NCI-H524 treated with DMSO at 0.1 percent for 48 hours (cell line): ENCODE measurements around the gene SBK2.
A peak's percentile ranks its signal among the peaks of the same experiment; 100 is the strongest.
"Not testable (repeated sequence)": the region's sequence is repeated elsewhere in the genome, so short reads cannot be mapped to it uniquely, and the experiment has no call there.

Experiments
- DNase-seq: peaks from one replicate; lab custom pipeline; 2025; lab: John Stamatoyannopoulos, UW

Gene SBK2, protein sequence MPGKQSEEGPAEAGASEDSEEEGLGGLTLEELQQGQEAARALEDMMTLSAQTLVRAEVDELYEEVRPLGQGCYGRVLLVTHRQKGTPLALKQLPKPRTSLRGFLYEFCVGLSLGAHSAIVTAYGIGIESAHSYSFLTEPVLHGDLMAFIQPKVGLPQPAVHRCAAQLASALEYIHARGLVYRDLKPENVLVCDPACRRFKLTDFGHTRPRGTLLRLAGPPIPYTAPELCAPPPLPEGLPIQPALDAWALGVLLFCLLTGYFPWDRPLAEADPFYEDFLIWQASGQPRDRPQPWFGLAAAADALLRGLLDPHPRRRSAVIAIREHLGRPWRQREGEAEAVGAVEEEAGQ

DNA sequence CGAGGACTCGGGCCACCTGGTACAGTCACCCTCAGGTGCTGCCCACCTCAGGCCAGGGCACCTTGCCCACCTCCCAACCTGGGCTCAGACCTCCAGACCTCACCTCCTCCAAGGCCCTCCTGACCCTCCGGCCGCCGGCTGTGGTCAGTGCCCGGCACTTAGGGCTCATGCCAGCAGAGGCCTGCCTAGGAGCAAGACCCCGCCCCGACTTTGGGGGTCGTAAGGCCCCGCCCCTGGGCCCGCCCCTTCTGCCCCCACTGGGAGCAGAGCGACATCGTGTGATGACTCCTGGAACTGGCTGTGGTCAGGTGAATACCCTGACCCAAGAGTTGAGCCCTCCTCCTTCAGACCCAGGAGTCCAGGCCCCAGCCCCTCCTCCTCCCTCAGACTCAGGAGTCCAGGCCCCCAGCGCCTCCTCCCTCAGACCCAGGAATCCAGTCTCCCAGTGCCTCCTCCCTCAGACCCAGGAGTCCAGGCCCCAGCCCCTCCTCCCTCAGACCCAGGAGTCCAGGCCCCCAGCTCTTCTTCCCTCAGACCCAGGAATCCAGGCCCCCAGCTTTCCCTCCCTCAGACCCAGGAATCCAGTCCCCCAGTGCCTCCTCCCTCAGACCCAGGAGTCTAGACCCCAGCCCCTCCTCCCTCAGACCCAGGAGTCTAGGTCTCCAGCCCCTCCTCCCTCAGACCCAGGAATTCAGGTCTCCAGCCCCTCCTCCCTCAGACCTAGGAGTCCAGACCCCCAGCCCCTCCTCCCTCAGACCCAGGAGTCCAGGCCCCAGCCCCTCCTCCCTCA lies at the start of gene SBK2:
Gene SBK2, minus strand, starts transcription at position 183 of the 790 bp plus-strand sequence. CDS start 839 bp downstream, outside the sequence.
- DNase-seq: no peak

DNA sequence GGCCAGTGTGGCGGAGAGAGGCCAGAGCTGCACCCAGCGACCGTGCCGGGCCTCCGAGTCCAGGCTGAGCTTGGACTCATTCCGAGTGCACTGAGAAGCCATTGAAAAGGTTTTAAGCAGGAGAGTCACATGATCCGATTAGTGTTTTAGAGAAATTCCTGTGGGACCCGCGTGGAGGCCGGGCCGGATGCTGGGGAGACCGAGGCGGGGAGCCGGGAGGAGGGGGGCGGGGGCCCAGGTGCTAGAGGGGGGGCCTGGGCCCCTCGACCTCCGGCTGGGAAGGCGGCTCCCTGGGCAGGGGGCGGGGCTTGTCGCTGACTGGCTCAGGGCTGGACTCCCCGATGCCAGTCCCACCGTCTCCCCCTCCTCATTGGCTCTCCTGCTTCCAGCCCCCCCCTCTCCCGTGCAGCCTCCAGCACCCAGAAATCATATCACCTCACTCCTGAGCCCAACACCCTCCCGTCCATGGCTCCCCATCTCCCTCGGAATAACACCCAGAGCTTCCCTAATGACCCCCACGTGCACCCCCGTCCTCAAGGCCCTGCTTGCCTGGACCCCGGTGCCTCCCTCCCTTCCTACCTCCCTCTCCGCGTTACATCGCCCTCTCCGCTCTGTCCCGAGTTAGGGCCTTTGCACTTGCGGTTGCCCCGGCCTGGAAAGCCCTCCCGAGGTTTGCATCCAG lies 48.9 kb upstream of the SBK2 start:
- DNase-seq: peak; percentile 68

DNA sequence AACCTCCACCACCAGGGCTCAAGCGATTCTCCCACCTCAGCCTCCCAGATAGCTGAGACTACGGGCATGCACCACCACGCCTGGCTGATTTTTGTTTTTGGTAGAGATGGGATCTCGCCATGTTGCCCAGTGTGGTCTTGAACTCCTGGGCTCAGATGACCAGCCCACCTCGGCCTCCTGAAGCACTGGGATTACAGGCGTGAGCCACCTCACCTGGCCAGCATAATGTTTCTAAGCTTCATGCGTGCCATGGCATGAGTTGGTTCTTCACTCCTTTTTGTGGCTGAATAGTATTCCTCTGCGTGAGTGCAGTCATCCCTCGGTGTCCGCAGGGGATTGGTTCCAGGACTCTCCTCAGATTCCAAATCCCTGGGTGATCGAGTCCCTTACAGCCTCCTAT lies 47.9 kb upstream of the SBK2 start:
- no peak for DNase-seq

DNA sequence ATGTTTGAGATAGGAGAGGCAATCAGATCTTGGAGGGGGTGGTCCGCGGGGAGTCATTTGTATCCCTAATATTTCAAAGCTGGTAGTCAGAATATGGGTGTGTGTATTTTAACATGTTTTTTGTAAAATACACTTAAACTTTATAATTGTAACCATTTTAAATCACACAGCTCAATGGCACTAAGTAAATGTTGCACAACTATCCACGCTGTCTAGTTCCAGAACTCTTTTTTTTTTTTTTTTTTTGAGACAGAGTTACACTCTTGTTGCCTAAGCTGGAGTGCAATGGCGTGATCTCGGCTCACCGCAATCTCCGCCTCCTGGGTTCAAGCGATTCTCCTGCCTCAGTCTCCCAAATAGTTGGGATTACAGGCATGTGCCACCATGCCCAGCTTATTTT lies 47.0 kb upstream of the SBK2 start:
- not testable (repeated sequence) for DNase-seq

DNA sequence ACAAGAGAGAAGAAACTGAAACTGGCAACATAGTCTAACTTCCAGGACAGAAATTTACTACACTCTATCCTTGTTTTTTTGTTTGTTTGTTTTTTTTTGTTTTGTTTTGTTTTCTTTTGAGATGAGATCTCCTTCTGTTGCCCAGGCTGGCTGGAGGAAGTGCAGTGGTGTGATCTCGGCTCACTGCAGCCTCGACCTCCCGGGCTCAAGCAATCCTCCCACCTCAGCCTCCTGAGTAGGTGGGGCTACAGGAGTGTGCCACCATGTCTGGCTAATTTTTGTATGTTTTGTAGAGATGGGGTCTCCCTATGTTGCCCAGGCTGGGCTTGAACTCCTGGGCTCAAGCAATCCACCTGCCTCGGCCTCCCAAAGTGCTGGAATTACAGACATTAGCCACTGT lies 45.4 kb upstream of the SBK2 start:
- not testable (repeated sequence) for DNase-seq

DNA sequence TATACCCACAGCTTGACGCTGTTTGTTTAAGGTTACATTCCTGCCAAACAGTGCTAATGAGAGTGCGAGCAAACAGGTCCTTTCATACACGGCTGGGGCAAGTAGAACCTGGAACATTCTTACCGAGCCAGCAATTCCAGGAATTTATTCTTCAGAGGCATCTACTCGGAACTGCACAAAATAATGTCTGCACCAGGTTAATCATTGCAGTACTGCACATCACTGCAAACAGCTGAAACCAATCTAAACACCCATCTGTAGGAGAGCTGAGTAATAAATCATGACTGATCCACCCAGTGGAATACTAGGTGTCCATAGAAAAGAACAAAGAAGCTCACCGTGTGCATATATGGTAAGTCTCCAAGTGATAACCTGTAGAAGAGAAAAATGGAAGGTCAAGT lies 44.9 kb upstream of the SBK2 start:
- DNase-seq: no peak

DNA sequence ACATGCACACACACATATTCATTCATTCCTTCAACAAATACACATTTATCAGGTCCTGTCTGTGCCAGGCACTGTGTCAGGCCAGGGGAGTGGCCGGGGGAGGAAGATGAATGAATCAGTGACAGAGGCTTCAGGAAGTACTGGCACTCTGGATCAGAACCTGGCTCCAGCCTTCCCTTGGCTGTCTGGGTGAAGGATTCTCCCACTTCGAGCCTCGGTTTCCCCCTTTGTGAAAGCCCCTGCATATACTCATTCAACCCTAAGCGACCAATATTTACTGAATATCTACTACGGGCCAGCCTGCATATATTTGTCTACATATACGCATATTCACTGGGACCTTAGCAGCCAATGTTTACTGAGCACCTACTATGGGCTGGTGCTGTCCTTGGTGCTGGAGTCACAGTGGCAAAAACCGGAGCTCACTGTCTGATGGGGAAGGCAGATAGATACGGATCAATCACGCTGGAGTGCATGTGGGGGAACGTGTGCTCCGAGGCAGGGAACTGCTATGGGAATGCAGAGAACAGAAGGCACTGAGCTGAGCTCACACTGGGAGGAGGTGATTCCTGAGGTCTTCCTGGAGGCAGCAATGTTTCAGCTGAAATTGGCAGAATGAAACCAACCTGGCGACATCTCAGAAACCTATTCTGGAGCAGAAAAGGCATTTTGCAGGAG lies 44.4 kb upstream of the SBK2 start:
- no peak for DNase-seq

DNA sequence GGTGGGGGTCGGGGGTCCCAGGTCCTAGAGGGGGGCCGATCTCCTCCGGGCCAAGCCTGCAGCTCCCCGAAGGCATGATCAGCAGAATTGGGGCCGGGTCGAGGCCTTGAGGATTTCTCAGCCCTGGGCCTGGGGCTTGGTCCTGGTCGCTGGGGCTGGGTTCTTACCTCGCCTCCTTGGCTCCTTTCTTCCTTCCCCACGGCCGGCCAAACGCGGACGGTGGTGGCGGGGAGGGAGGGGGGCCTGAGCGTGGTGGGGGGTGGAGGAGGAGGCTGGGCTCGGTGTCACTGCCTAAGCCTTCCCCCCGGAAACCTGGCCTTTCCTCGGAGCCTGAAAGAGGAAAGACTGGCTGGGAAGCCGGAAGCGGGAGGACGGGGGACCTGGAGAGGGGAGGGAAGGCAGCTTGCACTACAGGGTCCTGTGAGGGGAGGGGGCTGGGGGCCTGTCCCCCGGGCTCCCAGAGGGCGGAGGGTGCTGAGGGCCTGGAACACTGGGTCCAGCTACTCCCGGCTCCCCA lies 43.8 kb upstream of the SBK2 start, which contains the start of gene ZNF579:
Gene ZNF579, minus strand, starts transcription at position 221 of the 517 bp plus-strand sequence. CDS start 1,209 bp downstream, outside the sequence.
- peak; percentile 9 for DNase-seq

DNA sequence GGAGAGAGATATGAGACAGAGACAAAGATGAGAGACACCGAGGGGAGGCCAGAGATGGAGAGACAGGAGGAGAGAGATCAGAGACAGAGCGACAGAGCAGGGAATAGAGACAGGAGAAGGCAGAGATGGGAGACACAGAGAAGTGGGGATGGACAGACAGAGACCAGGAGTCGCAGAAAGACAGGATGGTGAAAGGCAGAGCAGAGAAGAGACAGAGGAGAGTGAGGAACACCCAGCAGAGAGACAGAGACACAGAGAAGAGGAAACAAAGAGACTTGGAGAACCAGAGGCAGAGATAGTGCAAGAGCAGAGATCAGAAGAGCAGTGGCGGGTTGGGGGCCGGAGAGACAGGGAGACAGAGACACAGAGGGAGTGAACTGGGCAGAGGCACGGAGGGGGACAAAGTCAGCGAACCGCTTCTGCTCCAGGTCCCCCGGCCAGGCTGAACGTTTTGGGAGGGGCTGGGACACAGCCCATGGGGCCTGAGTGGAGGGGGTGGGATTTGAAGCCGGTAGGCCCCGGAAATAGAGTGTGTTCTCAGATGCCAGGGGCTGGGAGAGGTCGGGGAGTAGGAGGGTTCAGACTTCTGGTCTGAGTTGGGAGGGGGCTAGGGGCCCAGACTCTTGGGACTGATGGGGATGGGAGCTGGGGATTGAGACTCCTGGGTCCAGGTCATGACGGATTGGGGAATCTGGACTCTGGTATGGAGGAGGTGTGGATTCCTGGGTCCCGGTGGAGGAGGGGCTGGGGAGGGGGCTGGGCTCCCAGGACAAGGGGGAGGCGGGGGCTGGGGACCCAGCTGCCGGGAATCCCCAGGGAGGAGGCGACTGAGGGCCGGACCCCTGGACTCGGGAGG lies 43.1 kb upstream of the SBK2 start:
- DNase-seq: no peak

DNA sequence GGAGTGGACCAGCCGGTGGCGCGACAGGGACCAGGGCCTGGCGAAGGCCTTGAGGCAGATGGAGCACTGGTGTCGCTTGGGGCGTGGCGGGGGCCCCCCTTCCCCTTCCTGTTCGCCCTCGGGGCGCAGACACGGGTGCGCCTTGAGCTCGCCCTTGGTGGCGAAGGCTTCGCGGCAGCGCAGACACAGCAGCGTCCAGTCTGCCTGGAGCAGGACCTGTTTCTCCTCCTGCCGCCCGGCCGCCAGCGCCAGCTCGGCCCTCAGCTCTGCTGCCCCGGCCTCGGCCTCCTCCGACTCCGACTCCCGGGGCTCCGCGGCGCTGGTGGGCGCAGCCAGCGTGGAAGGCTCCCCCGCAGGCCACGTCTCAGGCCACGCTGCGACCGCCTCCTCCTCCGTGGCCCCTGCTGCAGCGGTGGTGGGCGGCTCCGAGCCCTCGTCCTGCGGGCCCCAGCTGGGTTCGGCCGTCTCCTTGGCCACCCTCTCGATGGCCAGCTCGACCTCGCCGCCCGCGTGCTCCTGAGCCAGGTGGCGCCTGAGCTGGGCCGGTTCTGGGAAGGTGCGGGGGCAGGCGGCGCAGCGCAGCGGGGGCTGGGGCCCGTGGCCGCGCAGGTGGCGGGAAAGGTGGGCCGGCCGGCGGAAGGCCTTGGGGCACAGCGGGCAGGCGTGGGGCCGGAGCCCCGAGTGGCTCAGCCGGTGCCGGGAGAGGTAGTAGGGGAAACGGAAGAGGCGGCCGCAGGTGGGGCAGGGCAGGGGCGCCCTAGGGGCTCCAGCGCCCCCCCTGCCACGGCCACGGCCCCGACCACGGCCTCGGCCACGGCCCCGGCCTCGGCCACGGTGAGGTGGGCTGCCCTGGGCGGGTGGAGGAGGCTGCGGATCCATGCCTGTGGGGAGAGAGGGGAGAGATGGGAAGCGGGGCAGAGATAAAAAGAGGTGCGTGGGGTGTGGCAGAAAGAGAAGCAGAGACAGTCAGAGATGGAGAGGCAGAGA lies 42.1 kb upstream of the SBK2 start:
- DNase-seq: no peak

DNA sequence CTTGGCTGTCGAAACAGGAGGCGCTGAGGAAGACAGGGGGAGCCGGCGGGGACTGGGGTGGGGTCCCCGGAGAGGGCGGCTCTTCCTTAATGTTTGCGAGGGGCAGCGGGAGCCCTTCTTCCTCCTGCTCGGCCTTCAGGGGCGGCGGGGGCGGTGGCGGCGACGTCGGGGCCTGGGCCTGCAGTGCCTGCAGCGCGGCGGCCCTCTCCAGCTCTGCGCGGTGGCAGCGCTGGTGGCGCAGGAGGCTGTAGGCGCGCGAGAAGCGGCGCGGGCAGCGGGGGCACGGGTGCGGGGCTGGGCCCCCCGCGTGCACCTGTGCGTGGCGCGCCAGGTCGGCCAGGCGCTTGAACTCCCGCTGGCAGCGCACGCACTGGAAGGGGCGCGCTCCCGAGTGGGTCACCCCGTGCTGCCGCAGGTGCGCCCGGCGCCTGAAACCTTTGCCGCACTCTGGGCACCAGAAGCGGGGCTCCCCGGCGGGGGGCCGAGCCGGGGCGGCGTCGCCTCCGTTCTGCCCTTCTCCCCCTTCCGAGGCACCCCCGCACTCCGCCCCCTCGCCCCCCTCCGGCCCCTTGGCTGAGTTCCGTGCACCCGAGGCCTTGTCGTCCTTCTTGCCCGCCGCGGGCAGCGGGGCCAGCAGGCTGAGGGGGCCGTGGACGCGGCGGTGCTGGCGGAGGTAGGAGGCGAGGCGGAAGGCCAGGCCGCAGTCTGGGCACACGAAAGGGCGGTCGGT lies 41.3 kb upstream of the SBK2 start:
- DNase-seq: no peak

DNA sequence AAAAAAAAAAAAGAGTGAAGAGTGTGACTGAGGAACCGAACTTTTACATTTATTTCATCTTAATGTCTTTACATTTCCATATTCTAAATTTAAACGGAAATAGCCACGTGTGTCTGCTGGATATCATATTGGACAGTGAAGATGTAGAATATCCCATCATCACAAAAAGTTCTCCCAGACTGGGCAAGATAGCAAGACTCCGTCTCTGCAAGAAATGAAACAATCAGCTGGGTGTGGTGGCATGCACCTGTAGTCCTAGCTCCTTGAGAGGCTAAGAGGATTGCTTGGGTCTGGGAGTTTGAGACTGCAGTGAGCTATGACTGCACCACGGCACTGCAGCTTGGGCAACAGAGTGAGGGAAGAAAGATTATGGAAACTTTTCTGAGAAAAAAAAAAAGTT lies 39.8 kb upstream of the SBK2 start:
- no peak for DNase-seq

DNA sequence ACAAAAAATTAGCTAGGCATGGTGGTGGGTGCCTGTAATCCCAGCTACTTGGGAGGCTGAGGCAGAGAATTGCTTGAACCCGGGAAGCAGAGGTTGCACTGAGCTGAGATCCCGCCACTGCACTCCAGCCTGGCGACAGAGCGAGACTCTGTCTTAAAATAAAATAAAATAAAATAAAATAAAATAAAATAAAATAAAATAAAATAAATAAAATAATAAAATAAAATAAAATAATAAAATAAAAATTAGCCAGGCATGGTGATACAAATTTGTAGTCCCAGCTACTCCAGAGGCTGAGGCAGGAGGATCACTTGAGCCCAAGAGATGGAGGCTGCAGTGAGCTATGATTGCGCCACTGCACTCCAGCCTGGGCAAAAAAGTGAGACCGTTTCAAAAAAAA lies 37.0 kb upstream of the SBK2 start:
- DNase-seq: not testable (repeated sequence)

DNA sequence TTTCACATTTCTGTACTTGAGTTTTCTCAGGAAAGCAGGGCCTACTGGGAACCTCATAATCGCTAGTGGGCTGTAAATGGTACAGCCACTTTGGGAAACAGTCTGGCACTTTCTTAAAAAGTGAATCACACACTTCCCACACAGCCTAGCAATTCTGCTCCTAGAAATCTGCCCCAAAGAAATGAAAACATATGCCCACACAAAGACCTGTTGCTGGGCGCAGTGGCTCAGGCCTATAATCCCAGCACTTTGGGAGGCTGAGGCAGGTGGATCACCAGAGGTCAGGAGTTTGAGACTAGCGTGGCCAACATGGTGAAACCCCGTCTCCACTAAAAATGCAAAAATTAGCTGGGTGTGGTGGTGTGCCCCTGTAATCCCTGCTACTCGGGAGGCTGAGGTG lies 32.5 kb upstream of the SBK2 start:
- DNase-seq: not testable (repeated sequence)

DNA sequence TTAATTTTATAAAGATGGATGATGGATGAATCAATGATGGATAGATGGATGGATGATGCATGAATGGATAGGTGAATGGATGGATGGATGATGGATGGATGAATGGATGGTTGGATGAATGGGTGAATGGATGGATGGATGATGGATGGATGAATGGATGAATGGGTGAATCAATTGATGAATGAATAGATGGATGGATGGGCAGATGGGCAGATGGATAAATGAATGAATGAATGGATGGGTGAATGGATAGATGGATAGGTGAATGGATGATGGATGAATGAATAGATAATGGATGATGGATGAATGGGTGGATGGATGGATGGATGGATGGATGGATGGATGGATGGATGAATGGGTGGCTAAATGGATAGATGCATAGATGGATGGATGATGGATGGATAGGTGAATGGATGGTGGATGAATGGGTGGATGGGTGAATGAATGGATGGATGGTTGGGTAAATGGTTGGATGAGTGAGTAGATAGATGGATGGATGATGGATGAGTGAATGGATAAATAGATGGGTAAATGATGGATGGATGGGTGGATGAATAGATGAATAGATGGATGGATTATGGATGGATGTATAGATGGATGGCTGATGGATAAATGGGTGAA lies 30.9 kb upstream of the SBK2 start:
- DNase-seq: no peak

DNA sequence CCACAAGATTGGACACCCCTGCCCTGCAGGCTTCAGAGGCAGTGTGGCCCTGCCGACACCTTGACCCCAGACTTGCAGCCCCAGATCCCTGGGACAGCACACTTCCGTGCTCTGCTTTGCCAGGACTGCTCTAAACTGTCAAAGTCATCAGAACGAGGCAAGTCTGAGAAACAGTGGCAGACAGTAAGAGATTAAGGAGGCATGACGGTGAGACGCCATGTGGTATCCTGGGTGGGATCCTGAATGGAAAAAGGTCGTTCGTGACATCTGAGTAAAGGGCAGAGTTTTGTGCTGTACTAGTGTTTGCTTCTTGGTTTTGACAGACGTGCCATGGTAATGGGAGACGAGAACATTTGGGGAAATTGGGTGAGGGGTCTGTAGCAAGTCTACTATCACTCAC lies 29.9 kb upstream of the SBK2 start:
- no peak for DNase-seq

DNA sequence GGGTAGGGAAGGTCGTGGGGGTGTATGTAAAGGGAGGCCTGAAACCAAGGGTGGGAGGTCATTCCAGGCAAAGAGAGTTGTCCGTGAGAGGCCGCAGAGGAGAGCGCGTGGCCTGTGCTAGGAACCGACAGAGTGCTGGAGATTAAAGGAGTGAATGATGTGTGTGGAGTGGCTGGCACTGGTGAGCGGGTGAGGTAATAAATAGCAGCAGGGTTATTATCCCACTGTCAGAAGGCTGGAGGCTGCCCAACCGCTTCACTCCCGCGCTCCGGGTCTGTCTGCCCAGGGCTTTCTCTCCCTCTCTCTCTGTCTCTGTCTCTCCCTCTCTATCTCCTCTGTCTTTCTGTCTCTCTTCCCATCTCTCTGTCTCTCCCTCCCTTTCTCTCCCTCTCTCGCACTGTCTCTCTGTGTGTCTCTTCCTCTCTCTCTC lies 26.3 kb upstream of the SBK2 start:
- no peak for DNase-seq

DNA sequence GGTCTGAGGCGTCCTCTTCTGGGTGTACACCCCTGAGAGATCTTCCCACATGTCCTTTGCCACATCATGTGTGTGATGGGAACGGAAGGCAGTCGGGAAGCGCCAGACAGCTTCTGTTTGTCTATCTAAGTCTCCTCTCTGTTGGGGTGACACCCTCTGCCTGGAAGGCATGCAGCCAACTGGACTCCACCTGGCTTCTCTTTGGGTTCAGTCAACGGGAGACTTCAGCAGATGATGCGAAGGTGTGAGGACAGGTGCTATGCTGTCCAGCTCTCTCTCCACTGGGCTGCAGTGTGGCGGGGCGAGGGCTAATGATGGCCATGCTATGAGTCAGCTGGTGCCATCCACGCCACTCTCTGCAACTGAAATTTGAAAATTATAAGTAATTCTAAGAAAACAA lies 22.8 kb upstream of the SBK2 start:
- DNase-seq: no peak
